HepG2 (cell line): Measurements from ENCODE around the gene RPL11. TPM values are rescaled to one million over a fixed set of nuclear protein-coding genes. Genes with fewer than 3 reads are reported as not detected.
A peak's percentile ranks its signal among the peaks of the same experiment; 100 is the strongest.

Experiments used
- ATAC-seq: fragments of 200-7000 bp; cut with Tn5 transposase; 3 replicates; pipeline ENCODE4 v1.9.1; 2020; ENCODE audit warnings: mild to moderate bottlenecking, moderate library complexity
- BruUV-seq: library from RNA; stranded (reverse); fragments of 400-500 nt; replicated peaks from 2 replicates; lab custom pipeline; 2021; lab: Mats Ljungman, UMichigan
- CTCF ChIA-PET: fragments of 300-600 bp; formaldehyde crosslinking; extraction: SDS; loops from one replicate; lab custom pipeline; 2021; ENCODE audit warnings: low total read pairs, inconsistent platforms, low intra/inter-chr PET ratio; lab: Yijun Ruan, JAX
- POLR2A ChIA-PET: fragments of 350-600 bp; sonication (Branson Sonifier 250); formaldehyde crosslinking; loops from one replicate; lab custom pipeline; 2020; ENCODE audit warnings: antibody characterized with exemption, inconsistent platforms; lab: Yijun Ruan, JAX
- DNase-seq: peaks from one replicate; pipeline ENCODE4 v3.0.0-alpha.2; 2015; ENCODE audit warnings: low spot score
- FAIRE-seq: peaks from 3 replicates; lab custom pipeline; 2011; peaks lifted over from hg19 to GRCh38; lab: Jason Lieb, UNC
- H2AFZ ChIP-seq: one replicate; pipeline ENCODE4 v1.6.1; 2011; ENCODE audit warnings: low read length, inconsistent platforms
- H3K27ac ChIP-seq: fragments of 300-600 bp; 3 replicates; pipeline ENCODE4 v1.8.0; 2011; ENCODE audit warnings: mixed run types, mild to moderate bottlenecking, mixed read lengths, low read length, inconsistent platforms; ENCODE audit not compliant: insufficient read depth; ENCODE audit errors: extremely low read length
- H3K27me3 ChIP-seq, 2 experiments: fragments of 200-600 bp in 1 of 2; 2 replicates in 1 of 2; 3 replicates in 1 of 2; pipeline versions ENCODE4 v1.6.0 to v1.8.0; 2011; ENCODE audit warnings: low read length in 2 of 2, mild to moderate bottlenecking in 2 of 2, moderate library complexity in 2 of 2, inconsistent platforms in 1 of 2; ENCODE audit not compliant: insufficient read depth in 2 of 2, control insufficient read depth in 1 of 2
- H3K36me3 ChIP-seq, 2 experiments: fragments of 200-600 bp in 1 of 2; replicated peaks in 1 of 2; 2 replicates in 1 of 2; 3 replicates in 1 of 2; pipeline versions ENCODE4 v1.5.1 to v1.8.0; 2011; ENCODE audit warnings: low read length in 2 of 2, inconsistent platforms in 1 of 2; ENCODE audit not compliant: insufficient read depth in 2 of 2, control insufficient read depth in 1 of 2
- H3K4me1 ChIP-seq: 2 replicates; pipeline ENCODE4 v1.5.1; 2012; ENCODE audit warnings: low read length, inconsistent platforms; ENCODE audit not compliant: insufficient read depth
- H3K4me2 ChIP-seq: 2 replicates; pipeline ENCODE4 v1.6.0; 2011; ENCODE audit warnings: low read depth, low read length, inconsistent platforms
- H3K4me3 ChIP-seq, 3 experiments: fragments of 200-600 bp in 1 of 3; sonication (generic), shearing (Covaris generic) in 1 of 3; replicated peaks in 1 of 3; 2 replicates each; pipeline ENCODE4 v1.5.1; 2011 to 2016; ENCODE audit warnings: low read length in 3 of 3, inconsistent platforms in 2 of 3, low read depth in 2 of 3, mild to moderate bottlenecking in 2 of 3, control low read depth in 1 of 3, mixed read lengths in 1 of 3; ENCODE audit not compliant: insufficient read depth in 1 of 3
- H3K79me2 ChIP-seq: one replicate; pipeline ENCODE4 v1.6.1; 2011; ENCODE audit warnings: low read length, inconsistent platforms; ENCODE audit not compliant: insufficient read depth
- H3K9ac ChIP-seq: 2 replicates; pipeline ENCODE4 v1.6.0; 2011; ENCODE audit warnings: mild to moderate bottlenecking, low read depth, low read length, inconsistent platforms; ENCODE audit not compliant: insufficient read depth
- H3K9me3 ChIP-seq: 2 replicates; pipeline ENCODE4 v1.5.1; 2012; ENCODE audit warnings: mild to moderate bottlenecking, low read length
- H4K20me1 ChIP-seq: 2 replicates; pipeline ENCODE4 v1.6.0; 2011; ENCODE audit warnings: inconsistent platforms, mild to moderate bottlenecking, low read length, moderate library complexity; ENCODE audit not compliant: insufficient read depth
- ATM ChIP-seq: fragments of 450-650 bp; IDR thresholded peaks from 2 replicates; pipeline ENCODE4 v1.7.1; 2017; ENCODE audit warnings: mild to moderate bottlenecking, borderline replicate concordance
- FOXM1 ChIP-seq: sonication (generic); formaldehyde crosslinking; IDR thresholded peaks from 2 replicates; pipeline ENCODE4 v1.5.0; 2020; ENCODE audit warnings: missing genetic modification reagents
- GLI4 ChIP-seq: sonication (generic); formaldehyde crosslinking; IDR thresholded peaks from 2 replicates; pipeline ENCODE4 v1.5.1; 2020; ENCODE audit warnings: missing genetic modification reagents, mild to moderate bottlenecking, moderate library complexity, borderline replicate concordance
- JDP2 ChIP-seq: sonication (generic); formaldehyde crosslinking; IDR thresholded peaks from 2 replicates; pipeline ENCODE4 v1.8.1; 2022; ENCODE audit warnings: missing genetic modification reagents, borderline replicate concordance
- LCORL ChIP-seq, 2 experiments: fragments of 450-650 bp in 1 of 2; sonication (generic) in 1 of 2; formaldehyde crosslinking in 1 of 2; IDR thresholded peaks; 2 replicates each; pipeline versions ENCODE4 v1.5.0 to v1.6.1; 2017 to 2020; ENCODE audit warnings: antibody characterized with exemption in 1 of 2, missing genetic modification reagents in 1 of 2
- NR2F1 ChIP-seq, 2 experiments: fragments of 450-650 bp in 1 of 2; formaldehyde crosslinking in 1 of 2; IDR thresholded peaks; 2 replicates each; pipeline versions ENCODE4 v1.5.0 to v1.6.1; 2016 to 2020; ENCODE audit warnings: mild to moderate bottlenecking in 1 of 2, missing compliant biosample characterization in 1 of 2, missing genetic modification reagents in 1 of 2, moderate library complexity in 1 of 2
- NR2F2 ChIP-seq: IDR thresholded peaks from 2 replicates; pipeline ENCODE4 v1.6.1; 2012; ENCODE audit warnings: low read depth, inconsistent platforms, borderline replicate concordance
- POGK ChIP-seq: sonication (generic); formaldehyde crosslinking; conservative IDR thresholded peaks from 2 replicates; pipeline ENCODE4 v1.8.0; 2022; ENCODE audit warnings: mild to moderate bottlenecking, moderate library complexity, missing genetic modification reagents
- SAP130 ChIP-seq: IDR thresholded peaks from 2 replicates; pipeline ENCODE4 v1.6.1; 2016; ENCODE audit warnings: low read depth
- SNRNP70 ChIP-seq: fragments of 200-400 bp; formaldehyde crosslinking; IDR thresholded peaks from 2 replicates; pipeline ENCODE4 v1.6.1; 2017; ENCODE audit warnings: mild to moderate bottlenecking, low read depth, low read length, moderate library complexity
- ZKSCAN8 ChIP-seq: IDR thresholded peaks from 2 replicates; pipeline ENCODE4 v1.6.1; 2016; ENCODE audit warnings: borderline replicate concordance, missing genetic modification reagents, missing compliant biosample characterization
- ZNF296 ChIP-seq: sonication (generic); formaldehyde crosslinking; conservative IDR thresholded peaks from 2 replicates; pipeline ENCODE4 v1.5.0; 2020; ENCODE audit warnings: mild to moderate bottlenecking, missing genetic modification reagents
- ZNF33B ChIP-seq: sonication (generic); formaldehyde crosslinking; IDR thresholded peaks from 2 replicates; pipeline ENCODE4 v1.5.1; 2020; ENCODE audit warnings: mild to moderate bottlenecking, missing genetic modification reagents
- ZNF703 ChIP-seq: sonication (generic); formaldehyde crosslinking; IDR thresholded peaks from 2 replicates; pipeline ENCODE4 v1.5.1; 2020; ENCODE audit warnings: missing genetic modification reagents, mild to moderate bottlenecking, moderate library complexity, borderline replicate concordance
- ZNF782 ChIP-seq: sonication (generic); formaldehyde crosslinking; IDR thresholded peaks from 2 replicates; pipeline ENCODE4 v1.4.0; 2020; ENCODE audit warnings: missing genetic modification reagents, mild to moderate bottlenecking, borderline replicate concordance
- ZUFSP ChIP-seq: sonication (generic); formaldehyde crosslinking; IDR thresholded peaks from 2 replicates; pipeline ENCODE4 v1.9.0; 2021; ENCODE audit warnings: missing genetic modification reagents, mild to moderate bottlenecking, borderline replicate concordance
- whole genome bisulfite sequencing: methylation state at CpG from one replicate; pipeline ENCODE4 v1.1.6; 2017; ENCODE audit warnings: low lambda C conversion rate; 5-methylcytosine and 5-hydroxymethylcytosine counted together
- in situ Hi-C: cut with HindIII; loops from 2 replicates; pipeline ENCODE4 v1.10.0; 2017; ENCODE audit warnings: low pct_unique_long_range_greater_than_20kb; ENCODE audit not compliant: extremely low pct_ligation_motif_present
- intact Hi-C: fragments of 100-400 bp; cut with micrococcal nuclease; formaldehyde crosslinking; loops from one replicate; pipeline ENCODE4 v1.10.0; 2022; ENCODE audit not compliant: unreplicated experiment
- polyA plus RNA-seq, 8 experiments: library from polyadenylated mRNA; depleted of rRNA in 3 of 8; stranded (reverse) in 7 of 8; unstranded in 1 of 8; fragments of >200 nt; fragmentation: Illumina TruSeq in 4 of 8; extraction: Trizol in 4 of 8; gene quantifications; 2 replicates each; pipeline versions ENCODE4 v1.2.1 to v1.2.3, GENCODE V29; 2011 to 2016; ENCODE audit warnings: low read depth in 4 of 8, missing spikeins in 1 of 8, mixed read lengths in 1 of 8; ENCODE audit not compliant: insufficient read depth in 1 of 8
- total RNA-seq, 5 experiments: library from RNA; depleted of rRNA; stranded (reverse); fragments of >200 nt; fragmentation: Illumina TruSeq; extraction: Trizol; gene quantifications; 2 replicates each; pipeline ENCODE4 v1.2.3, GENCODE V29; 2016; ENCODE audit warnings: low read depth in 1 of 5
- TF ChIP-seq, protein P1 (sequence below): sonication (generic); formaldehyde crosslinking; IDR thresholded peaks from 2 replicates; pipeline ENCODE4 v1.5.1; 2020; ENCODE audit warnings: missing genetic modification reagents, mild to moderate bottlenecking, borderline replicate concordance

The RPL11 gene
- total and polyA plus RNA-seq, 2 of the 13 experiments (the other 11 are each of a cell fraction or from before 2014, with no cell fraction given): 1,682 to 2,010 TPM

- peak within 1 kb of the TSS; percentile 92 for H3K4me2 ChIP-seq
- ChIA-PET CTCF (no interaction called here), POLR2A (interaction anchor here (0.6 to 4.5 kb wide), 11 partner anchors 14 to 278 kb away, joined by 3 to 42 read pairs (median 4); partner anchors contain the start of genes LYPLA2, PITHD1 and RPL11)
- peak within 1 kb of the TSS; percentile 89 for H3K9ac ChIP-seq
- intact Hi-C loops: loop anchor here (10.0 kb wide), 1 partner anchor 189 kb away; the partner anchor contains the start of gene ID3
- 3% methylated on average over 8 of the region's 119 CpGs for WGBS
- no peak within 1 kb of the TSS for H2AFZ ChIP-seq
- no peaks in the 10 kb centered on the region; a peak in 1 of 5 replicates for H3K27me3 ChIP-seq
- no peaks in the 10 kb centered on the region for H3K9me3 ChIP-seq
- DNase-seq (peak; percentile 35), FAIRE-seq (no peak), ATAC-seq (peak; percentile 93)
- in situ Hi-C loops: no loop called here
- peaks cover 37% of the 10 kb centered on the region for H3K4me1 ChIP-seq
- peak within 1 kb of the TSS; percentile 81 to 98 (median 93) for H3K4me3 ChIP-seq
- no TSS peak for BruUV-seq
- peaks cover 8% of the 10 kb centered on the region for H4K20me1 ChIP-seq
- H3K27ac ChIP-seq: peak within 1 kb of the TSS; percentile 79
- peaks cover 3 to 12% of the 10 kb centered on the region in 2 experiments; a peak in 2 of 5 replicates for H3K36me3 ChIP-seq
- H3K79me2 ChIP-seq: peaks cover 49% of the 10 kb centered on the region
- TF ChIP-seq ZKSCAN8 (0 out of 2 replicates have a peak, but pooled peaks have one; percentile 39), ZNF33B (CRISPR knock-in tag) (no peak; the same call in 1 of the 2 replicates), ZNF296 (no peak), NR2F2 (no peak), FOXM1 (CRISPR knock-in tag) (no peak), SNRNP70 (no peak), SAP130 (CRISPR knock-in tag) (peak; percentile 84), JDP2 (no peak; the same call in 1 of the 2 replicates), ZNF703 (CRISPR knock-in tag) (no peak), LCORL (IDR thresholded peaks at IDR 0.05) (no peak), LCORL (CRISPR knock-in tag; IDR thresholded peaks at IDR 0.05) (0 out of 2 replicates have a peak, but pooled peaks have one; percentile 2), ATM (no peak), GLI4 (no peak), ZUFSP (CRISPR knock-in tag) (no peak), ZNF782 (CRISPR knock-in tag) (peak; percentile 56; the same call in 1 of the 2 replicates), POGK (CRISPR knock-in tag) (peak; percentile 44; the same call in 1 of the 2 replicates), NR2F1 (CRISPR knock-in tag; IDR thresholded peaks at IDR 0.05) (no peak)
- TF ChIP-seq, protein P1, sequence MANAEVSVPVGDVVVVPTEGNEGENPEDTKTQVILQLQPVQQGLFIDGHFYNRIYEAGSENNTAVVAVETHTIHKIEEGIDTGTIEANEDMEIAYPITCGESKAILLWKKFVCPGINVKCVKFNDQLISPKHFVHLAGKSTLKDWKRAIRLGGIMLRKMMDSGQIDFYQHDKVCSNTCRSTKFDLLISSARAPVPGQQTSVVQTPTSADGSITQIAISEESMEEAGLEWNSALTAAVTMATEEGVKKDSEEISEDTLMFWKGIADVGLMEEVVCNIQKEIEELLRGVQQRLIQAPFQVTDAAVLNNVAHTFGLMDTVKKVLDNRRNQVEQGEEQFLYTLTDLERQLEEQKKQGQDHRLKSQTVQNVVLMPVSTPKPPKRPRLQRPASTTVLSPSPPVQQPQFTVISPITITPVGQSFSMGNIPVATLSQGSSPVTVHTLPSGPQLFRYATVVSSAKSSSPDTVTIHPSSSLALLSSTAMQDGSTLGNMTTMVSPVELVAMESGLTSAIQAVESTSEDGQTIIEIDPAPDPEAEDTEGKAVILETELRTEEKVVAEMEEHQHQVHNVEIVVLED (CRISPR knock-in tag): peak; percentile 81; the same call in 1 of the 2 replicates
Measured at GRCh38 chr1:23743287-23744152, 51.9 kb downstream of the RPL11 start, which contains the start of gene ELOA. TSS of gene ELOA (plus strand) at chr1:23743471. CDS start at chr1:23743504, 33 bp downstream.
